Left cardiac atrium (tissue), 4 donors: Measurements from ENCODE around the gene TMEM215. TPM values are rescaled to one million over a fixed set of nuclear protein-coding genes. Genes with fewer than 3 reads are reported as not detected.
"Not testable (repeated sequence)": the region's sequence is repeated elsewhere in the genome, so short reads cannot be mapped to it uniquely, and the experiment has no call there.

Source experiments
- ATAC-seq, 2 donors: fragments of 200-7000 bp; cut with Tn5 transposase; one replicate each; pipeline ENCODE4 v1.9.1; 2020; ENCODE audit warnings: mild to moderate bottlenecking in 2 of 2, moderate library complexity in 2 of 2
- DNase-seq: peaks from one replicate; pipeline ENCODE4 v3.0.0-alpha.2; 2020
- intact Hi-C, 2 donors: fragments of 100-400 bp; cut with DNase I; formaldehyde crosslinking; loops; one replicate each; pipeline versions ENCODE4 v1.14.1 to v1.15.1; 2022 to 2023
- long read RNA-seq: library from polyadenylated mRNA; unstranded; transcript quantifications from one replicate; pipeline ENCODE4 v2.0.0, GENCODE V29; 2021
- total RNA-seq, 2 donors: library from RNA; stranded (reverse); fragmentation: NEBNext Ultra II Directional; extraction: Animal tissue kit (Norgen Biotek cat#: 25700); gene quantifications; one replicate each; pipeline ENCODE4 v1.2.1, GENCODE V29; 2021
- donor health status: DM: no; HTN: yes; CAD: no.
- donor health status: DM: no; HTN: yes; CAD: no; lungs with severe emphysema.
- donor health status: DM: yes; HTN: yes; CAD: no.
- donor health status: Dilated cardiomyopathy.

TMEM215 gene, protein sequence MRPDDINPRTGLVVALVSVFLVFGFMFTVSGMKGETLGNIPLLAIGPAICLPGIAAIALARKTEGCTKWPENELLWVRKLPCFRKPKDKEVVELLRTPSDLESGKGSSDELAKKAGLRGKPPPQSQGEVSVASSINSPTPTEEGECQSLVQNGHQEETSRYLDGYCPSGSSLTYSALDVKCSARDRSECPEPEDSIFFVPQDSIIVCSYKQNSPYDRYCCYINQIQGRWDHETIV
- not detected for total RNA-seq
- long read RNA-seq: 0 reads

DNA sequence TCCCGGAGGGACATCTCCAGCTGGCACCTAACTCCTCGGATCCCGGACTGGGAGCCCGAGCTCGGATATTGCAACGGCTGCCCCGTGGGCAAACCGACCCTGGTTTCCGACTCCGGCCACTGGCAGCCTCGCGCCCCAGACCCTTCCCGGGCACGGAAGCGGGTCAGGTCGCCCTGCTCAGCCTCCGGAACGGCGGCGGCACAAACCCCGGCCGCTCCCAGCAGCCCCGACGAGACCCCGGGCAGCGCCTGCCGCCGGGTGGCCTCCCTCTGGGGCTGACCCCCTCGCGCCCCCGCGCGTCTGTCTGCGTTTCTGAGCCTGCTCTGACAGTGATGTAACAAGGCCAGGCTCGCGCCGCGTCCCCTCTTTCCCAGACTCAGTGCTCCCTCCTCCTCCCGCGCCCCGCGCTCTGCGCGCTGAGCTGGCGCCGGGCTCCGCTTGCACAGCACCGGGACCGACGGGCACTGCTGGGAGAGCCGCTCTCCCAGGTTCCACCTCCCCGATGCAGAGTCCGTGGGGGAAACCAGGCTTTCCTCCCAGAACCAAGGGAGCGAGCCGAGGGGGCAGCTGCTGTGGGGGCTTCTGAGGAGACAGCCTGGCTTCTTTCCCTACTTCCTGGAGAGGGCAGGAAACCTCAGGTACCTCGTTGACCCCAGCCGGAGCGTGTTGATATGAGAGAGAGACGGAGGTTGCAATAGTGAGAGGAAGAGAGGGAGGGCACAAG lies at the start of gene TMEM215:
TSS of gene TMEM215 (plus strand) at position 373 of the 724 bp plus-strand sequence. CDS start 644 bp downstream, outside the sequence.
- intact Hi-C loops: no loop called here
- ATAC-seq (peak in 1 of 2 donors; percentile 19), DNase-seq (peak; percentile 22)

DNA sequence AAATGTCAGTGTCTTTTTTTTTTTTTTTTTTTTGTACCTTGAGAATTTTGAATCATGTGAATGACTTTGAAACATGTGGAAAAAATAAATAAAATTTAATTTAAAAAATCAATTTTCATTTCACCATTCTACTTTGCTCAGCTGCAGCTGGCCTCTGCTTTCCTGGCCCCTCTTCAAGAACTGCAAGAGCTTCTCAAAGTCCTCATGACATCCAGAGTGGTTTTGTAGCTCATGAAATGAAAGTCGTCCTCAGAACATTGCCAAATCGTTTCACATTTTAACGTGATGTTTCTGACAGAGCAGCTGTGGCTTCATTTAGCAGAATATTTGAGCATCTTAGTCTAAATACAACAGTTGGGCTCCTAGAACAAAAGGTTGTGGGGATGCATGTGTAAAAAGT lies 47.9 kb upstream of the TMEM215 start:
- no peak for DNase-seq
- intact Hi-C loops: no loop called here
- ATAC-seq: no peak

DNA sequence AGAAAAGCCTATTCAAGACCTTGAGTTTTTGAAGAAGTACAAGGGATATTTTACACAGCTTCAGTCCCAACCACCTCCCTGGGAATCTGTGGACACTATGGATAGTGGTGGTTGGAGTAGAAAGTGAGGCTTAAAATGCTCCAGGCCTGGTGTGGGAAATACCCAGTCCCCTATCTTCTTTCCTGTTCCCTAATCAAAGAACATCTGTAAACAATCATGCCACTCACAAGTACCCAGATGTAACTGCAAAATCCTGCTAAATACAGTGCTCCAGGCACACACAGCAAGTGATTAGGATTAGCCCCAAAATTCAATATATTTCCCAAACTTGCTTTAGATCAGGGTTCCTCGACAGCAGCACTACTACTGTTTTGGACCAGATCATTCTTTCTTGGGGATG lies 46.0 kb upstream of the TMEM215 start:
- no peak for ATAC-seq
- intact Hi-C loops: no loop called here
- no peak for DNase-seq

DNA sequence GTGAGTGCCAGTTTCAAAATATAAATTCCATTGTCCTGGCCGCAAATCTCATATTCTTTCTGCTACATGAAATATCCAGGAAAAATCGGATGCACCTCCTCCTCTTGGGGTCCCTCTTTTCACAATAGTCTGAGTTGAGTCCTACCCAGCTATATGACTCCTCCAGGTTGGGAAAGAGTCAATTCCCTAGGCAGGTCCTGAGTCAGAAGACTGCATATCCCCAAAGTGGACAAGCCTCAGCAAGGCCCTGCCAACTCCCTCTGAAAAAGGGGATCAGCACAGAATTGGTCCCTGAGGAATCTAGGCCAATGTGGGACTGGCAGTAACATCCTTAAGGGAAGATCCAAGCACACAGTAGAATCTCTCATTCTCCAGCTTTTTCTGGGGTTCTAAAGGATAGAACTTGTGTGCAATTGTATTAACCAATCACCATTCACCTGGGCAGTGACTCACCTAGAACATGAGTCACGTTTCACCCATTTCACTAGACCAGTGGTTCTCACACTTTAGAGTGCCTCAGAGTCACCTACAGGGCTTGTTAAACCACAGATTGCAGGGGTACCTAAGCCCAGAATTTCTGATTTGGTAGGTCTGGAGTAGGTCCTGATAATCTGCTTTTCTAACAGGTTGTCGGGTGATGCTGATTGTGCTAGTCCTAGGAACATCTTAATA lies 44.7 kb upstream of the TMEM215 start:
- DNase-seq (no peak), ATAC-seq (no peak)
- intact Hi-C loops: no loop called here

DNA sequence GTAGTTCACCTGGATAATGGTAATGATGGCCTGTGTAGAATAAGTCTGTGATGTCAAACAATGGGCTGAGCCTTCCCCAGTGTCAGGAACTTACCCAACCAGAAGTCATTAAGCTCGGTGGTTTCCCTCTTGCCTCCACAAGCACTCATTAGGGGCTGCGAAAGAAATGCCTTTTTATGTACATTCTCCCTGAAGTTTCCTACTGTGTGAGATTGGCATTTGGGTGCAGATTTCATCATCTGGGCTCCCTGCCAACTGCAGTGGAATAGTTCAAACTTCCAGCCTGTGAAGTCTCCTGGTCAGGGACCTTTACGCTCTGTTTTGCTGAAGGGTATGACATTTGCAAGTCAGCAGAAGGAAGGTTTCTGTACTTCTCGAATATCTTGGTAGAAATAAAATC lies 41.6 kb upstream of the TMEM215 start:
- no peak for DNase-seq
- peak in 1 of 2 donors; percentile 47 for ATAC-seq
- intact Hi-C loops: no loop called here

DNA sequence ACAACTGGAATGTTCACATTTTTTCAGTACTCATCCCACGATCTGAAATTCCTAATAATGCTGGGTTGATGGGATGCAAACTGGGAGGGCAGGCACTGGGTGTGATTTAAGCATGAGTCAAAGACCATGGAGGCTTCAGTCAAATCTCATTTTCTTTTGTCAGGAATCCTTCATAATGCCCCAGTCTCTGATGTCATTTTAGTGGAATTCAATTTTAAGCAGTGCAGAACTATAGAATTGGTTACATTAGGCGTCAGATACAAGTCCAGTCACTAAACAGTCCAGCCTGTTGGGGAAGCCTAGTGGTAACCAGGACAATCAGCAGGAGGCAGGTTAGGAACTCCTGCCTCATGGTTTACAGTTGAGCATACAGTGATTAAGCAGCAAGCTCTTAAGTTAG lies 41.0 kb upstream of the TMEM215 start:
- ATAC-seq: peak in 1 of 2 donors; percentile 65
- no peak for DNase-seq
- intact Hi-C loops: no loop called here

DNA sequence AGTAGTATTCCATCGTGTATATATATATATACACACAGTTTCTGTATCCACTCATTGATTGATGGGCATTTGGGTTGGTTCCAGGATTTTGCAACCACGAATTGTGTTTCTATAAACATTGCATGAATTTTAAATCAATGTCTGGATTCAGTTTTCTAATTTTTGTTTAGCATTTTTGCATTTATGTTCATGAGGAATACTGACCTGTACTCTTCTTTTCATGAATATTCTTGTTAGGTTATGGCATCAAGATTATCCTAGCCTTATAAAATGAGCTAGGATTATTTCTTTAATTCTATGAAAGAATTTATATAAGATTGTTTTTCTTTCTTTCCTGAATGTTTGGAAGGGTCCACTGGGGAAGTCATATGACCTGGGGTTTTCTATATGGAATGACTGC lies 35.3 kb upstream of the TMEM215 start:
- no peak for ATAC-seq
- intact Hi-C loops: no loop called here

DNA sequence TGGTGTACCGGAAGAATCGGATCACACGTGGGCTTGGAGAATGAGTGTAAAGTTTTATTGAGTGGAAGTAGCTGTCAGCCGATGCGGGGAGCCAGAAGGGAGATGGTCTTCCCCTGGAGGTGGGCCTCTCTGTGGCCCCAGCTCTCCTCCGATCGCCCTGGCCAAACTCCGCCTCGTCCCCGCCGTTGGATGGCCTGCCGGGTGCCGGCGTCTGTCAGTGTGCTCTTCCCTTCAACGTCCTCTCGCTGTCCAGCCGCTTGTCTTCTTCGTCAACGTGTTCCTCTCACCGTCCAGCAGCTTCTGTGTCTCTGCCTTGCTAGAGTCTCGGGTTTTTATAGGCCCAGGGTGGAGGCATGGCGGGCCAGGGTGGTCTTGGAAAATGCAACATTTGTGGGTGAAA lies 27.6 kb upstream of the TMEM215 start:
- intact Hi-C loops: loop anchor here in 1 of 2 donors (10.0 kb wide), 1 partner anchor 71 kb away; no protein-coding TSS in a partner anchor
- DNase-seq (no peak), ATAC-seq (no peak)

More for the DNA sequence above, 35.3 kb upstream of the TMEM215 start:
- no peak for DNase-seq

DNA sequence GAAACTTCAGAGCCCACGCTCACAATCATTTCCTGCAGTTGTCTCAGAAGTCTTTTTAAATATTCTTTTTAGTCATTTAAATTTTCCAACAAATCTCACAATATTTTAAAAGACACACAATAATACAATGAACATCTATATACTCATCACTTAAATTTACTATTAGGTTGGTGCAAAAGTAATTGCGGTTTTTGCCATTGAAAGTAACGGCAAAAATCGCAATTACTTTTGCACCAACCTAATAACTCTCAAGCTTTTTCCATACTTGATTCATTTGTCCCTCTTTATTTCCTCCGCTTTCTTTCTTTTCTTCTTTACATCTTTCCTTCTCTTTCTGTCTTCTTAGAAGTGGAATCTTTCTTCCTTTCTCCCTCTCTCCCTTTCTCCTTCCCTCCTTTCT lies 19.2 kb upstream of the TMEM215 start:
- ATAC-seq (no peak), DNase-seq (no peak)
- intact Hi-C loops: no loop called here

DNA sequence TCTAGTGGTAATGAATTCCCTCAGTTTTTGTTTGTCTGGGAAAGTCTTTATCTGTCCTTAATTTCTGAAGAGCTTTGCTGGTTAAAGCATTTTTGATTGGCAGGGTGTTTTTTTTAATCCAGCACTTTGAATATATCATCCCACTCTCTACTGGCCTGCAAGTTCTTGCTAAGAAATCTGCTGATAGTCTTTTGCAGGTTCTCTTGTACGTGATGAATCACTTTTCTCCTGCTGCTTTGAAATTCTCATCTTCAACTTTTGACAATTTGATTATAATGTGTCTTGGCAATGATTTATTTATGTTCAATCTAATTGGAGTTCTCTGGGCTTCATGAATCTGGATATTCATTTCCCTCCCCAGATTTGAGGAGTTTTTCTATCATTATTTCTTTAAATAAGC lies 8.1 kb upstream of the TMEM215 start:
- no peak for DNase-seq
- no peak for ATAC-seq
- intact Hi-C loops: no loop called here

DNA sequence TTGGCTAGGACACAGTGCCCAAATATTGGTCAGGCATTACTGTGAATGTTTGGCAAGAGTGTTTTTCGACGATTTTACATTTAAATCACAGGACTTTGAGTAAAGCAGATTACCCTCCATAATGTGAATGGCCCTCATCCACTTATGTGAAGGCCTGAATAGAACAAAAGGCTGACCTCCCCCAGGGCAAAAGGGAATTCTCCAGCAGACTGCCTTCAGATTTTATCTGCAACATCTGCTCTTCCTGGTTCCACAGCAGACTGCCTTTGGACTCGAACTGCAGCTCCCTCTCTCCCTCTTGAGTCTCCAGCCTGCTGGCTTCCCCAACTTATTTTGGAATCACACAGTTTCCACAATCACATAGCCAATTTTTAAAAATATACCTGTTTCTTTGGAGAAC lies 7.1 kb upstream of the TMEM215 start:
- intact Hi-C loops: no loop called here
- DNase-seq (no peak), ATAC-seq (no peak)

DNA sequence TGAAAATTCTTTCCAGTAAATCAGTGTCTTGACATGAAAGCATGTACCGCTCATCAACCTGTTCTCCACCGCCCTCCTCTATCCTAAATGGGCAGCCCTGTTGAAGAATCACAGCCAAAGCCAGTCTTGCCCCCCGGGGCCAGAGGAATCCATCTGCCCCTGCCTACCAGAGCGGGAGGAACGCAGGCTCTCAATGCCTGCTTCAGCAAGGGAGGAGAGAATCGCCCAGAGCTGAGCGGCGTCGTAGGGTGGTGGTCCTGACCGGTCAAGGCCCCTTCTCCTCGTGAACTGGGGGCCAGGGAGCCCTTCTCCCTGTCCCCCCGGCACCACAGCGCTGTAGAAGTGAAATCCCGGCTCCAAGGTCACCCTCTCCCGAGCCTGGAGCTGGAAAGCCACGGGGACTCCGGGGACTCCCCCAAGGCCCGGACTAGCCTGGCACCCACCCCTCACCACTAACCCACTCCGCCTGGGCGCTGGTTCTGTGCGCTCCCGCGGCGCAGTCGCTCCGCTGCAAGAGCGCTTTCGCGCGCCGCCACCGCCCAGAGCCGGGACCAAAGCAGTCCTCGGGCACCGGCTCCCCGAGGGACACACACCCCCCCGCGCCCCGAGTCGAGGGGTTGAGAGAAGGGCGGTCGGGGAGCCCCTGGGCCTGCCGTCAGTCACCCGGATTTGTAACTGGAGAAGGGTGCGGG lies 718 bp upstream of the TMEM215 start:
- intact Hi-C loops: no loop called here
- ATAC-seq (no peak), DNase-seq (peak; percentile 18)

DNA sequence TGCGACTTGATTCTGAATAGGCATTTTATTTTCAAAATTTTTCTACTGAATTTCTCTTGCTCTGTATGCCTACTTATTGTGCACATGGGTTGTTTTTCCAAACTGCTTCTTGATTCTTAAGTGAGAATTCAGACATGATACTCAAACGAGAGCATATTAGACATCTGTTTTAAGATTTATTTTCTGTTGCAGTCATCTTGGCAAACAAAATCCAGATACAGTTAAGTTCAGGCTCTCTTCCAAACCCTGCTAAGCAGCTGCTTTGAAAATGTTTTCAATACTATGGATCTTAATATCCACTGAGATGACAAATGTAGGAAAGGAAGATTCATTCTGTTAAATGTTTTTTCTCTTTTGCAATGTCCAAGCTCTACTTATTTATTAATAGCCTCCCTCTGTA lies 4.5 kb downstream of the TMEM215 start:
- intact Hi-C loops: no loop called here
- ATAC-seq: no peak

DNA sequence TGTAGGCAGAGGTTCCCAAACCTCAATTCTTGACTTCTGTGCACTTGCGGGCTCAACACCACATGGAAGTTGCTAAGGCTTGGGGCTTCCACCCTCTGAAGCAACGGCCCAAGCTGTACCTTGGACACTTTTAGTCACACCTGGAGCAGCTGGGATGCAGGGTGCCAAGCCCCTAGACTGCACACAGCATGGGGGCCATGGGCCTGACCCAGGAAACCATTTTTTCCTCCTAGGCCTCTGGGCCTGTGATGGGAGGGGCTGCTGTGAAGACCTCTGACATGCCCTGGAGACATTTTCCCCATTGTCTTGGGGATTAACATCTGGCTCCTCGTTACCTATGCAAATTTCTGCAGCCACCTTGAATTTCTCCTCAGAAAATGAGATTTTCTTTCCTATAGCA lies 12.7 kb downstream of the TMEM215 start:
- intact Hi-C loops, ATAC-seq, DNase-seq: not testable (repeated sequence)

More for the DNA sequence above, 4.5 kb downstream of the TMEM215 start:
- no peak for DNase-seq

DNA sequence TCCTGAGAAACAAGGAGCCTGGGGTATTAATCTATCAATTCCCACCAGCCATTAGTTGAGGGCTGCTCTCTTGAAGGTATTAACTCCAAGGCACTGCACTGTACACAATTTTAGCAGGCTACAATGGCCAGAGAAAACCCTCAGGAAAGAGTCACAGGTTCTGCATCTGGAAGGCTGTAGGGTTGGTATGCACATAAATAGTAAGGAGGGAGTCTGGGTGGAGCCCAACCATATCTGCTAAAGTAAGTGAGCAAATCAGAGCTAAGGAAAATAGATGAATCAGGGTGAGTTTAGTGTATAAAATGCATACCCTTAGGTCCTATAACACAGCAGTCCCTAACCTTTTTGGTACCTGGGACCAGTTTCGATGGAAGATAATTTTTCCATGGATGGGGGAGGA lies 18.2 kb downstream of the TMEM215 start:
- no peak for DNase-seq
- intact Hi-C loops: no loop called here
- no peak for ATAC-seq

DNA sequence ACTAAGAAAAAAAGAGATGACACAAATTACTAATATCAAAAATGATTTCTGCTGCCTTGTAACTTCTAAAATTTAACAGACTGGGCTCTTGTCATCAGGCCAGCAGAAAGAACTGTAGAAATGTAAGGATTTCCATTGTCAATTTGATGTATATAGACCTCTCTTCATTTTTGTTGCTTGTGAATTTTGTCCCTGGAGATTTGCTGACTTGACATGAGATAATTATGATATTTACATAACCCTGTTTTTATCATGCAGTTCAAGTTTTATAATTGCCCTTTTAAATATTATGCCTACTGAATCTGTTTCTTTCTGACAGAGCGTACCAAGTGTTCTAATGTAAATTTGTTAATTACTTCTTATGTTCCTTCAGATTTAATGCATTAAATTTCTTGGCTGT lies 23.9 kb downstream of the TMEM215 start:
- intact Hi-C loops: no loop called here
- DNase-seq (no peak), ATAC-seq (no peak)

DNA sequence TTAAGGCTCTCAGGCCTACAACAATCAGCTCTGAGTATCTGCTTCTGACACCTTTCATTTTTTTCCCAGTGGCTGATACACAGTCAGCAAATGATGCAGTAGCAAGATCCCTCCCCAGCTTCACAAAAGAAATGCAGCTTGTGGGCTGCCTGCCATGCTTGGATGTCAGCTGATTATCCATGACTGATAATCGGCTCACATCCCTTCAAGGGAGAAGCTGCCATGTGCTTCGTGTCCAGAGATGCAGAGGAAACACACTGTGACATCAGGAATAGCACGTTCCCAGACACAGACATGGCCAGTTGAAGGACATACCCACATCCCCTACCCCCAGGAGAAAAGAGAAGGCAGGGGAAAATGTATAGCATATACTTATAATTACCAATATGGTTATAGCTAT lies 27.9 kb downstream of the TMEM215 start:
- intact Hi-C loops: no loop called here
- DNase-seq: no peak
- ATAC-seq: no peak

DNA sequence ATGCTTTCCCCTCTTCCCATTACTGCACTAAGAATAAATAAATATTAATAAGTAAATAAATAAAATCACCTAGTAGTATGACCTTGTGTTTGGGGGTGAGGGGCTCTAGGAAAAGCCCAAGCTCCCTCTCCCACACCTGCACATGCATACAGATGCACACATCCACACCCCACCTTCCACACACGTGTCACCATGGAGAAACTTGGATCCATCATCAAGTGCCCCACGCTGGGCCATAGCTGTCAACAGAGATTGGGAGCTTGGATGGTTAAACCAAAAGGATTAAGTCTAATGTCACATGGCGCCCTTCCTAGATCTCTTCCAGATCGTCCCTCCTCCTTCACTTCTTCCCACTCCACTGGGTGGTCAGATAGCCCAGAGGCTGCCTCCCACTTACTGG lies 37.0 kb downstream of the TMEM215 start:
- intact Hi-C loops: no loop called here
- DNase-seq: no peak

DNA sequence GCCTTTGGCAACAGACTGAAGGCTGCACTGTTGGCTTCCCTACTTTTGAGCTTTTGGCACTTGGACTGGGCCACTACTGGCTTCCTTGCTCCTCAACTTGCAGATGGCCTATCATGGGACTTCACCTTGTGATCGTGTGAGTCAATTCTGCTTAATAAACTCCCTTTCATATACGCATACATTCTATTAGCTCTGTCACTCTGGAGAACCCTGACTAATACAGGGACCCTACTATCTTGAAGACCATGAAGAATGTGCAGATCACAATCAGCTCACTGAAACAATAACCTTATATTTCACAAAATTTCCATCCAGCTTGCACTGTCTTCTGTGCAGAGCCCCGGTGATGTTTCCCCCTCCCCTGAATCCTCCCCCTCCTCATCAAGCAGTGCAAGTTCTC lies 39.8 kb downstream of the TMEM215 start:
- intact Hi-C loops: no loop called here
- ATAC-seq (no peak), DNase-seq (no peak)

More for the DNA sequence above, 37.0 kb downstream of the TMEM215 start:
- ATAC-seq: no peak

DNA sequence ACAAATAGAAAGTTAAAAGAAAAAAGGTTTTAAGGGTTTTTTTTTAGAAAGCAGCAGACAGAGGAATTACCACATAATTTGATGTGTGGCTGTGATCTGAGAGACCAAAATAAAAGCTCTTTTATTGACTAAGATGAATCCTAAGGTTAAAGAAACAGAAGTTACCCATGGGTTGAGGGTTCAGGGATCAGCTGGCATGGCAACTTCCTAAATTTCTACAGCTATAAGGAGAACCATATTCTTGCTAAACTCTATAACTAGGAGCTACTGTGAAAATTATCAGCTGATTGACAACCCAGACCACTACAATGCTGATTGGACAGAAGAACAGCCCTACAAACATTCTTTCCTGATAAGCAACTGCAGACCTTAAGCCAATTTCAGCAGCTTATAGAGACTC lies 40.2 kb downstream of the TMEM215 start:
- DNase-seq (no peak), ATAC-seq (no peak)
- intact Hi-C loops: no loop called here
